ENCODE measurements around the gene EXOC6B. TPM values are rescaled to one million over a fixed set of nuclear protein-coding genes. Genes with fewer than 3 reads are reported as not detected.

The EXOC6B gene
- total RNA-seq, 4 donors from 2014 or later = 14.6 to 49.6 (median 19.3) TPM

GRCh38 chr2:72849138-72849462, 23.3 kb upstream of the EXOC6B start:
- Histone ChIP-seq H3K27me3 (no peaks in the 10 kb centered on the region), H3K4me3 (no peak overlapping the region), H3K36me3 (no peaks in the 10 kb centered on the region), H3K4me1 (no peaks in the 10 kb centered on the region), H3K9me3 (no peaks in the 10 kb centered on the region), H3K27ac (no peak overlapping the region)
- no peak for DNase-seq
- TF ChIP-seq POLR2A (IDR thresholded peaks at IDR 0.05) = no peak
- TF ChIP-seq, protein P1, sequence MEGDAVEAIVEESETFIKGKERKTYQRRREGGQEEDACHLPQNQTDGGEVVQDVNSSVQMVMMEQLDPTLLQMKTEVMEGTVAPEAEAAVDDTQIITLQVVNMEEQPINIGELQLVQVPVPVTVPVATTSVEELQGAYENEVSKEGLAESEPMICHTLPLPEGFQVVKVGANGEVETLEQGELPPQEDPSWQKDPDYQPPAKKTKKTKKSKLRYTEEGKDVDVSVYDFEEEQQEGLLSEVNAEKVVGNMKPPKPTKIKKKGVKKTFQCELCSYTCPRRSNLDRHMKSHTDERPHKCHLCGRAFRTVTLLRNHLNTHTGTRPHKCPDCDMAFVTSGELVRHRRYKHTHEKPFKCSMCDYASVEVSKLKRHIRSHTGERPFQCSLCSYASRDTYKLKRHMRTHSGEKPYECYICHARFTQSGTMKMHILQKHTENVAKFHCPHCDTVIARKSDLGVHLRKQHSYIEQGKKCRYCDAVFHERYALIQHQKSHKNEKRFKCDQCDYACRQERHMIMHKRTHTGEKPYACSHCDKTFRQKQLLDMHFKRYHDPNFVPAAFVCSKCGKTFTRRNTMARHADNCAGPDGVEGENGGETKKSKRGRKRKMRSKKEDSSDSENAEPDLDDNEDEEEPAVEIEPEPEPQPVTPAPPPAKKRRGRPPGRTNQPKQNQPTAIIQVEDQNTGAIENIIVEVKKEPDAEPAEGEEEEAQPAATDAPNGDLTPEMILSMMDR (IDR thresholded peaks at IDR 0.05 in 4 of 5, conservative IDR thresholded peaks at IDR 0.05 in 1 of 5) = no peak
- ATAC-seq = no peak
- intact Hi-C loops (cut with DNase I; ENCODE audit: low total_unique reads) (no loop called here), in situ Hi-C loops (cut with MboI; ENCODE audit: low sequenced_read_pairs in 4 of 4) (no loop called here)

- no peak for TF ChIP-seq POLR2A (IDR thresholded peaks at IDR 0.05)
- TF ChIP-seq, protein P1 (IDR thresholded peaks at IDR 0.05 in 4 of 5, conservative IDR thresholded peaks at IDR 0.05 in 1 of 5) = no peak
- in situ Hi-C loops (cut with MboI; ENCODE audit: low sequenced_read_pairs in 4 of 4) = no loop called here
Measured at GRCh38 chr2:72848436-72849137, 22.8 kb upstream of the EXOC6B start.

GRCh38 chr2:72847534-72848315, 21.9 kb upstream of the EXOC6B start:
- H3K36me3 ChIP-seq = no peaks in the 10 kb centered on the region
- no peak overlapping the region for H3K4me3 ChIP-seq
- no peaks in the 10 kb centered on the region for H3K27me3 ChIP-seq
- ATAC-seq = no peak
- intact Hi-C loops (cut with DNase I; ENCODE audit: low total_unique reads) = no loop called here
- no peak overlapping the region for H3K27ac ChIP-seq
- no peaks in the 10 kb centered on the region for H3K9me3 ChIP-seq
- H3K4me1 ChIP-seq = no peaks in the 10 kb centered on the region
- no peak for DNase-seq
- no peak for TF ChIP-seq POLR2A (IDR thresholded peaks at IDR 0.05)
- TF ChIP-seq, protein P1 (IDR thresholded peaks at IDR 0.05 in 4 of 5, conservative IDR thresholded peaks at IDR 0.05 in 1 of 5) = no peak
- in situ Hi-C loops (cut with MboI; ENCODE audit: low sequenced_read_pairs in 4 of 4) = no loop called here

More at GRCh38 chr2:72848436-72849137, 22.8 kb upstream of the EXOC6B start:
- no peak for ATAC-seq
- no peak overlapping the region for H3K4me3 ChIP-seq
- no peaks in the 10 kb centered on the region for H3K36me3 ChIP-seq
- no peak for DNase-seq
- no peaks in the 10 kb centered on the region for H3K4me1 ChIP-seq
- intact Hi-C loops (cut with DNase I; ENCODE audit: low total_unique reads) = no loop called here
- no peaks in the 10 kb centered on the region for H3K9me3 ChIP-seq
- no peaks in the 10 kb centered on the region for H3K27me3 ChIP-seq
- no peak overlapping the region for H3K27ac ChIP-seq

- in situ Hi-C loops (cut with MboI; ENCODE audit: low sequenced_read_pairs in 4 of 4) = no loop called here
- ATAC-seq (no peak), DNase-seq (no peak)
- Histone ChIP-seq H3K4me1 (no peaks in the 10 kb centered on the region), H3K27me3 (no peaks in the 10 kb centered on the region), H3K9me3 (no peaks in the 10 kb centered on the region), H3K27ac (no peak overlapping the region), H3K4me3 (no peak overlapping the region), H3K36me3 (no peaks in the 10 kb centered on the region)
- intact Hi-C loops (cut with DNase I; ENCODE audit: low total_unique reads) = no loop called here
- no peak for TF ChIP-seq POLR2A (IDR thresholded peaks at IDR 0.05)
- TF ChIP-seq, protein P1 (IDR thresholded peaks at IDR 0.05 in 4 of 5, conservative IDR thresholded peaks at IDR 0.05 in 1 of 5) = no peak
Measured at GRCh38 chr2:72846171-72847095, 20.6 kb upstream of the EXOC6B start.

Data from gastrocnemius medialis (tissue), 4 donors.